A673 (cell line): ENCODE data around the gene PRDM16.

Experiments
- EZH2 ChIP-seq: fragments of 200-600 bp; sonication (generic); IDR thresholded peaks from 2 replicates; pipeline ENCODE4 v1.6.1; 2017; ENCODE audit warnings: borderline replicate concordance, low read depth, mild to moderate bottlenecking, mixed read lengths, antibody characterized with exemption, low read length; ENCODE audit not compliant: poor library complexity, severe bottlenecking
- TF ChIP-seq, protein P1 (sequence below): fragments of 300-800, 200-600 bp; sonication (generic); conservative IDR thresholded peaks from 2 replicates; pipeline ENCODE4 v1.5.1; 2017; ENCODE audit warnings: low read depth, mild to moderate bottlenecking, antibody characterized with exemption, low read length, moderate library complexity, mixed read lengths

- TF ChIP-seq, protein P1, sequence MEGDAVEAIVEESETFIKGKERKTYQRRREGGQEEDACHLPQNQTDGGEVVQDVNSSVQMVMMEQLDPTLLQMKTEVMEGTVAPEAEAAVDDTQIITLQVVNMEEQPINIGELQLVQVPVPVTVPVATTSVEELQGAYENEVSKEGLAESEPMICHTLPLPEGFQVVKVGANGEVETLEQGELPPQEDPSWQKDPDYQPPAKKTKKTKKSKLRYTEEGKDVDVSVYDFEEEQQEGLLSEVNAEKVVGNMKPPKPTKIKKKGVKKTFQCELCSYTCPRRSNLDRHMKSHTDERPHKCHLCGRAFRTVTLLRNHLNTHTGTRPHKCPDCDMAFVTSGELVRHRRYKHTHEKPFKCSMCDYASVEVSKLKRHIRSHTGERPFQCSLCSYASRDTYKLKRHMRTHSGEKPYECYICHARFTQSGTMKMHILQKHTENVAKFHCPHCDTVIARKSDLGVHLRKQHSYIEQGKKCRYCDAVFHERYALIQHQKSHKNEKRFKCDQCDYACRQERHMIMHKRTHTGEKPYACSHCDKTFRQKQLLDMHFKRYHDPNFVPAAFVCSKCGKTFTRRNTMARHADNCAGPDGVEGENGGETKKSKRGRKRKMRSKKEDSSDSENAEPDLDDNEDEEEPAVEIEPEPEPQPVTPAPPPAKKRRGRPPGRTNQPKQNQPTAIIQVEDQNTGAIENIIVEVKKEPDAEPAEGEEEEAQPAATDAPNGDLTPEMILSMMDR, result no peak
- no peak for TF ChIP-seq EZH2
These were observed 197.1 kb downstream of the PRDM16 start for GRCh38 chr1:3265835-3266805.
